ENCODE results near the gene RRP36. TPM values are rescaled to one million over a fixed set of nuclear protein-coding genes. Genes with fewer than 3 reads are reported as not detected.
A peak's percentile ranks its signal among the peaks of the same experiment; 100 is the strongest.

The RRP36 gene
- total and polyA plus RNA-seq, 11 donors = 18.7 to 53.4 (median 32.3) TPM

DNA sequence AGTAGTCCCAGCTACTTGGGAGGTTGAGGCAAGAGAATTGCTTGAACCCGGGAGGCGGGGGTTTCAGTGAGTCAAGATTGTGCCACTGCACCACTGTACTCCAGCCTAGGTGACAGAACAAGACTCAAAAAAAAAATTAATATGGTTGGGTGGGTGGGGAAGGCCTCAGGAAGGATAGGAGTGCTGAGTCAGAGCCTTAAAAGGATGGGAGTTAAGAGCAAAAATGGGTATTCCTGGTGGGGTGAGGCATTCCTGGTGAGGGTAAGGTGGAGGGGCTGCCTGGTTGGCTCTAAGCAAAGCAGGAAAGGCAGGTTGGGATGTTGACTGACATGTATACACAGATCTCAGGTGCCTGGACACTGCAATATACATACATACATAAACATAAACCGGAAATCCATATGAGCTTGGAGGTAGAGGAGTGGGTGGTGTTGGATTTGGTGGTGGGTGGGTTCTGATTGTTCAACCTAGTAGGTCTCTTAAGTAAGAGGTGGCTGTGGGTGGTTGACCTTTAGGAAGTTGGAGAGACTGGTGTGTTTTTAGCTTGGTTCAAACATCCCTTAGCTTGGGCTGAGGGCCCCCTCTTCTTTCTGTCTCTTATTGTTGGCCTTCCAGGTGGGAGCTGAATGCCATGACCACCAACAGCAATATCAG lies 1.2 kb upstream of the RRP36 start:
- Histone ChIP-seq H3K4me3 (peak overlapping the region in 1 of 12 donors; percentile 98), H3K27ac (peak overlapping the region in 3 of 12 donors; percentile 93 to 96 (median 94)), H3K4me1 (peaks cover 0 to 71% (median 54%) of the 10 kb centered on the region in 12 donors), H3K27me3 (no peaks in the 10 kb centered on the region), H3K36me3 (peaks cover 0 to 55% (median 48%) of the 10 kb centered on the region in 9 donors), H3K9me3 (no peaks in the 10 kb centered on the region)
- DNase-seq (no peak), ATAC-seq (no peak)
- intact Hi-C loops (cut with DNase I) = loop anchor here in 1 of 10 donors (2.0 kb wide), 1 partner anchor 33 kb away; the partner anchor contains the start of gene CUL7
- 93 to 95% (median 94%) methylated on average over 3 of the region's 3 CpGs for WGBS, 4 donors
- no peak for TF ChIP-seq POLR2A (IDR thresholded peaks at IDR 0.05)

DNA sequence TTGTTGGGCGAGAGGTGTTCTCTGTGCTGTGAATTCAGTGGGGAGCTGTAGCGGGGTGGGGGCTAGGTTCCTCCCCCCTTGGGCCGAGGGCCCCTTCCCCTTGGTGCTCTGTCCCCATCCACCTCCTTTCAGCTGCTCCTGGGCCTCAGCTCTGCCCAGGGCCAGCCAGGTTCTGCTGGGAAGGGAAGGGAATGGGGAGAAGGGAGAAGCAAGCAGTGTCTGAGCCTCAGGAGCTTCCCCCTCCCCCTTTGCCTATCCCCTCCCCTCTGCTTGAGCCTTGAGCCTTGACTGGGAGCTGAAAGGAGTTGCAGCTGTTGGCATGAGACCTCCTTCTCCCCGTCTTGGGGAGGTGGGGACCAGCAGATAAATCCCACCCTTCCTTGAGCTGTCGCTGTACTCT lies 576 bp upstream of the RRP36 start:
- DNase-seq (no peak), ATAC-seq (peak in 1 of 4 donors; percentile 2)
- peaks cover under 1 to 62% (median 54%) of the 10 kb centered on the region in 9 donors for H3K36me3 ChIP-seq
- peak overlapping the region in 11 of 12 donors; percentile 72 to 98 (median 92) for H3K4me3 ChIP-seq
- intact Hi-C loops (cut with DNase I) = loop anchor here in 1 of 10 donors (2.0 kb wide), 1 partner anchor 32 kb away; the partner anchor contains the start of gene CUL7
- no peak for TF ChIP-seq POLR2A (IDR thresholded peaks at IDR 0.05)
- TF ChIP-seq, protein P1, sequence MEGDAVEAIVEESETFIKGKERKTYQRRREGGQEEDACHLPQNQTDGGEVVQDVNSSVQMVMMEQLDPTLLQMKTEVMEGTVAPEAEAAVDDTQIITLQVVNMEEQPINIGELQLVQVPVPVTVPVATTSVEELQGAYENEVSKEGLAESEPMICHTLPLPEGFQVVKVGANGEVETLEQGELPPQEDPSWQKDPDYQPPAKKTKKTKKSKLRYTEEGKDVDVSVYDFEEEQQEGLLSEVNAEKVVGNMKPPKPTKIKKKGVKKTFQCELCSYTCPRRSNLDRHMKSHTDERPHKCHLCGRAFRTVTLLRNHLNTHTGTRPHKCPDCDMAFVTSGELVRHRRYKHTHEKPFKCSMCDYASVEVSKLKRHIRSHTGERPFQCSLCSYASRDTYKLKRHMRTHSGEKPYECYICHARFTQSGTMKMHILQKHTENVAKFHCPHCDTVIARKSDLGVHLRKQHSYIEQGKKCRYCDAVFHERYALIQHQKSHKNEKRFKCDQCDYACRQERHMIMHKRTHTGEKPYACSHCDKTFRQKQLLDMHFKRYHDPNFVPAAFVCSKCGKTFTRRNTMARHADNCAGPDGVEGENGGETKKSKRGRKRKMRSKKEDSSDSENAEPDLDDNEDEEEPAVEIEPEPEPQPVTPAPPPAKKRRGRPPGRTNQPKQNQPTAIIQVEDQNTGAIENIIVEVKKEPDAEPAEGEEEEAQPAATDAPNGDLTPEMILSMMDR (IDR thresholded peaks at IDR 0.05) = no peak
- no peaks in the 10 kb centered on the region for H3K27me3 ChIP-seq
- H3K27ac ChIP-seq = peak overlapping the region; percentile 7 to 96 (median 87)
- peaks cover 0 to 64% (median 47%) of the 10 kb centered on the region in 12 donors for H3K4me1 ChIP-seq
- no peaks in the 10 kb centered on the region for H3K9me3 ChIP-seq
- WGBS, 4 donors = 49 to 61% (median 56%) methylated on average over 3 to 5 of the region's 5 CpGs

DNA sequence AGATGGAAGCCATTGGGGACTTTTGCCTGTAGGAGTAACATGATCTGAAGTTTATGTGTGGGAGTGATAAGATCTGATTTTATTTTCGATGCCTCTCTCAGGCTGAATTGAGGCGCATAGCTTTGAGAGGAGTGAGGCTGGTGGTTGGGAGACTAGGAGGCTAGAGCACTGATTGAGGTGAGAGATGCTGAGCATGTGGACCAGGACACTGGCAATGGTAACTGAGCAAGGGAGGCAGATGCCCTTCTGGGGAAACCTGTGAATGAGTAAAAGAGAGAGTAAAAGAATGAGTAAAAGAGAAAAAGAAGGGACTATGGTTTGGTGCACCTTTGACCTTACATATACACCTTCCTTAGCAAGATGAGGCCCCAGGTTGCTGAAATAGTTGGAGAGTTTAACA lies 3.0 kb downstream of the RRP36 start:
- TF ChIP-seq, protein P1 (IDR thresholded peaks at IDR 0.05) = no peak
- no peak overlapping the region for H3K4me3 ChIP-seq
- H3K36me3 ChIP-seq = peaks cover 6 to 73% (median 63%) of the 10 kb centered on the region in 9 donors
- no peak for ATAC-seq
- WGBS, 4 donors = 80 to 92% (median 87%) methylated on average over 2 of the region's 2 CpGs
- intact Hi-C loops (cut with DNase I) = no loop called here
- H3K9me3 ChIP-seq = no peaks in the 10 kb centered on the region
- no peak overlapping the region for H3K27ac ChIP-seq
- H3K4me1 ChIP-seq = peaks cover 0 to 35% (median 26%) of the 10 kb centered on the region in 12 donors
- H3K27me3 ChIP-seq = no peaks in the 10 kb centered on the region
- DNase-seq = no peak

DNA sequence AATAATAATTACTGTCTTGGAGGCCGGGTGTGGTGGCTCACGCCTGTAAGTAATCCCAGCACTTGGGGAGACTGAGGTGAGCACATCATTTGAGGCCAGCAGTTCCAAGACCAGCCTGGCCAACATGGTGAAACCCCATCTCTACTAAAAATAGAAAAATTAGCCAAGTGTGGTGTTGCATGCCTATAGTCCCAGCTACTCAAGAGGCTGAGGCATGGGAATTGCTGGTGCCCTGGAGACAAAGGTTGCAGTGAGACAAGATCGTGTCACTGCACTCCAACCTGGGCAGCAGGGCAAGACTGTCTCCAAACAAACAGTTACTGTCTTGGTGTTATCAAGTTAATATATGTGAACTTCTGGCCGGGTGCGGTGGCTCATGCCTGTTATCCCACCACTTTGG lies 4.9 kb downstream of the RRP36 start:
- Histone ChIP-seq H3K36me3 (peaks cover 6 to 78% (median 71%) of the 10 kb centered on the region in 9 donors), H3K27ac (no peak overlapping the region), H3K9me3 (no peaks in the 10 kb centered on the region), H3K4me3 (no peak overlapping the region), H3K4me1 (peaks cover 0 to 27% (median 18%) of the 10 kb centered on the region in 12 donors), H3K27me3 (no peaks in the 10 kb centered on the region)
- TF ChIP-seq, protein P1 (IDR thresholded peaks at IDR 0.05) = no peak
- no peak for TF ChIP-seq POLR2A (IDR thresholded peaks at IDR 0.05)
- 87 to 92% (median 91%) methylated on average over 5 of the region's 5 CpGs for WGBS, 4 donors
- no peak for DNase-seq
- ATAC-seq = no peak
- intact Hi-C loops (cut with DNase I) = no loop called here
